ENCODE results near the gene CORO1A.
"Not testable (repeated sequence)": the region's sequence is repeated elsewhere in the genome, so short reads cannot be mapped to it uniquely, and the experiment has no call there.

CORO1A gene

DNA sequence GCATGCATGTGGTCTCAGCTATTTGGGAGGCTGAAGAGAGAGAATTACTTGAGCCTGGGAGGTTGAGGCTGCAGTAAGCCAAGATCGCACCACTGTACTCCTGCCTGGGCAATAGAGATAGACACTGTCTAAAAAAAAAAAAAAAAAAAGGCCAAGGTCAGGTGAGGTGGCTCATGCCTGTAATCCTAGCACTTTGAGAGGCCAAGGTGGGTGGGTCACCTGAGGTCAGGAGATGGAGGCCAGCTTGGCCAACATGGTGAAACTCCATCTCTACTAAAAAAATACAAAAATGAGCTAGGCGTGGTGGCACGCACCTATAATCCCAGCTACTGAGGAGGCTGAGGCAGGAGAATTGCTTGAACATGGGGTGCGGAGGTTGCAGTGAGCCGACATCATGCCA is 28.2 kb upstream of the CORO1A start:
- Mint-ChIP-seq H3K27ac (no peak overlapping the region), H3K27me3 (no peaks in the 10 kb centered on the region), H3K36me3 (ENCODE audit: low read depth) (no peaks in the 10 kb centered on the region), H3K4me3 (no peak overlapping the region), H3K9me3 (no peaks in the 10 kb centered on the region), H3K4me1 (ENCODE audit: low read depth) (no peaks in the 10 kb centered on the region)

- peaks cover under 1% of the 10 kb centered on the region for H3K4me1 Mint-ChIP-seq (ENCODE audit: low read depth)
- H3K36me3 Mint-ChIP-seq (ENCODE audit: low read depth) = no peaks in the 10 kb centered on the region
- no peaks in the 10 kb centered on the region for H3K9me3 Mint-ChIP-seq
- no peaks in the 10 kb centered on the region for H3K27me3 Mint-ChIP-seq
- H3K4me3 Mint-ChIP-seq = no peak overlapping the region
- H3K27ac Mint-ChIP-seq = no peak overlapping the region
These were observed 26.2 kb upstream of the CORO1A start for GRCh38 chr16:30157214-30157613.

GRCh38 chr16:30163538-30163937 is 19.9 kb upstream of the CORO1A start:
- Mint-ChIP-seq H3K27ac (no peak overlapping the region), H3K4me3 (no peak overlapping the region), H3K27me3 (no peaks in the 10 kb centered on the region), H3K9me3 (peaks cover 4% of the 10 kb centered on the region), H3K36me3 (ENCODE audit: low read depth) (no peaks in the 10 kb centered on the region), H3K4me1 (ENCODE audit: low read depth) (peaks cover 40% of the 10 kb centered on the region)

GRCh38 chr16:30166202-30166902 is 17.1 kb upstream of the CORO1A start:
- Mint-ChIP-seq H3K4me3 (no peak overlapping the region), H3K27me3 (no peaks in the 10 kb centered on the region), H3K9me3 (peaks cover 4% of the 10 kb centered on the region), H3K27ac (peak overlapping the region; percentile 23), H3K36me3 (ENCODE audit: low read depth) (no peaks in the 10 kb centered on the region), H3K4me1 (ENCODE audit: low read depth) (peaks cover 40% of the 10 kb centered on the region)

DNA sequence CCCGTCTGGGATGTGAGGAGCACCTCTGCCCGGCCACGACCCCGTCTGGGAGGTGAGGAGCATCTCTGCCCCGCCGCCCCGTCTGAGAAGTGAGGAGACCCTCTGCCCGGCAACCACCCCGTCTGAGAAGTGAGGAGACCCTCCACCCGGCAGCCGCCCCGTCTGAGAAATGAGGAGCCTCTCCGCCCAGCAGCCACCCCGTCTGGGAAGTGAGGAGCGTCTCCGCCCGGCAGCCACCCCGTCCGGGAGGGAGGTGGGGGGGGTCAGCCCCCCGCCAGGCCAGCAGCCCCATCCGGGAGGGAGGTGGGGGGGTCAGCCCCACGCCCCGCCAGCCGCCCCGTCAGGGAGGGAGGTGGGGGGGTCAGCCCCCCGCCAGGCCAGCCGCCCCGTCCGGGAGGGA is 14.7 kb upstream of the CORO1A start:
- not testable (repeated sequence) for H3K36me3 Mint-ChIP-seq (ENCODE audit: low read depth); H3K27me3 Mint-ChIP-seq; H3K4me3 Mint-ChIP-seq; H3K9me3 Mint-ChIP-seq; H3K27ac Mint-ChIP-seq
- peaks cover 32% of the 10 kb centered on the region for H3K4me1 Mint-ChIP-seq (ENCODE audit: low read depth)

DNA sequence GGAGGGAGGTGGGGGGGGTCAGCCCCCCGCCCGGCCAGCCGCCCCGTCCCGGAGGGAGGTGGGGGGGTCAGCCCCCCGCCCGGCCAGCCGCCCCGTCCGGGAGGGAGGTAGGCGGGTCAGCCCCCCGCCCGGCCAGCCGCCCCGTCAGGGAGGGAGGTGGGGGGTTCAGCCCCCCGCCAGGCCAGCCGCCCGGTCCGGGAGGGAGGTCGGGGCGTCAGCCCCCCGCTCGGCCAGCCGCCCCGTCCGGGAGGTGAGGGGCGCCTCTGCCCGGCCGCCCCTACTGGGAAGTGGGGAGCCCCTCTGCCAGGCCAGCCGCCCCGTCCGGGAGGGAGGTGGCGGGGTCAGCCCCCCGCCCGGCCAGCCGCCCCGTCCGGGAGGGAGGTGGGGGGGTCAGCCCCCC is 14.0 kb upstream of the CORO1A start:
- H3K4me3 Mint-ChIP-seq; H3K27ac Mint-ChIP-seq; H3K9me3 Mint-ChIP-seq; H3K36me3 Mint-ChIP-seq (ENCODE audit: low read depth); H3K27me3 Mint-ChIP-seq: not testable (repeated sequence)
- H3K4me1 Mint-ChIP-seq (ENCODE audit: low read depth) = peaks cover 31% of the 10 kb centered on the region

DNA sequence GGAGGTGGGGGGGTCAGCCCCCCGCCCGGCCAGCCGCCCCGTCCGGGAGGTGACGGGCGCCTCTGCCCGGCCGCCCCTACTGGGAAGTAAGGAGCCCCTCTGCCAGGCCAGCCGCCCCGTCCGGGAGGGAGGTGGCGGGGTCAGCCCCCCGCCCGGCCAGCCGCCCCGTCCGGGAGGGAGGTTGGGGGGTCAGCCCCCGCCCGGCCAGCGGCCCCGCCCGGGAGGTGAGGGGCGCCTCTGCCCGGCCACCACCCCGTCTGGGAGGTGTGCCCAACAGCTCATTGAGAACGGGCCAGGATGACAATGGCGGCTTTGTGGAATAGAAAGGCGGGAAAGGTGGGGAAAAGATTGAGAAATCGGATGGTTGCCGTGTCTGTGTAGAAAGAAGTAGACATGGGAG is 13.3 kb upstream of the CORO1A start:
- not testable (repeated sequence) for H3K9me3 Mint-ChIP-seq; H3K27ac Mint-ChIP-seq; H3K4me3 Mint-ChIP-seq; H3K36me3 Mint-ChIP-seq (ENCODE audit: low read depth); H3K27me3 Mint-ChIP-seq
- peaks cover 24% of the 10 kb centered on the region for H3K4me1 Mint-ChIP-seq (ENCODE audit: low read depth)

DNA sequence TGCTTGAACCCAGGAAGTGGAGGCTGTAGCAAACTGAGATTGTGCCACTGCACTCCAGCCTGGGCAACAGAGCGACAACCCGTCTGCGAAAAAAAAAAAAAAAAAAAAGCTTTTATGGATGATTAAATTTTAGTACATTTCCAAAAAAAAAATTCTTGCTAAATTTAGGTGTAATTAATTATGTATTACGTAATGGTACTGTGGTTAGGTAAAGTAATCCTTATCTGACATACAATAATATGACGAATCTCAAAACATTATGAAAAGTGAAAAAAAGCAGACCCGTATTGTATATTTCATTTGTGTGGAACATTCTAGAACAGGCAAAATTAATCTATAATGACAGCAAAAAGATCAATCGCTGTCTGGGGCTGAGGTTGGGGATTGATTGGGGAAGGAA is 10.3 kb upstream of the CORO1A start:
- Mint-ChIP-seq H3K36me3 (ENCODE audit: low read depth) (no peaks in the 10 kb centered on the region), H3K4me1 (ENCODE audit: low read depth) (peaks cover 3% of the 10 kb centered on the region), H3K27ac (no peak overlapping the region), H3K9me3 (no peaks in the 10 kb centered on the region), H3K4me3 (no peak overlapping the region), H3K27me3 (no peaks in the 10 kb centered on the region)

- H3K4me1 Mint-ChIP-seq (ENCODE audit: low read depth); H3K4me3 Mint-ChIP-seq; H3K9me3 Mint-ChIP-seq; H3K36me3 Mint-ChIP-seq (ENCODE audit: low read depth); H3K27me3 Mint-ChIP-seq; H3K27ac Mint-ChIP-seq: not testable (repeated sequence)
These were observed 6.5 kb upstream of the CORO1A start for GRCh38 chr16:30176876-30177275.

GRCh38 chr16:30179195-30179594 is 4.2 kb upstream of the CORO1A start:
- Mint-ChIP-seq H3K27me3 (no peaks in the 10 kb centered on the region), H3K4me1 (ENCODE audit: low read depth) (peaks cover 19% of the 10 kb centered on the region), H3K9me3 (no peaks in the 10 kb centered on the region), H3K36me3 (ENCODE audit: low read depth) (peaks cover 3% of the 10 kb centered on the region), H3K4me3 (no peak overlapping the region), H3K27ac (no peak overlapping the region)

- Mint-ChIP-seq H3K27me3 (no peaks in the 10 kb centered on the region), H3K9me3 (no peaks in the 10 kb centered on the region), H3K4me3 (no peak overlapping the region), H3K27ac (no peak overlapping the region), H3K36me3 (ENCODE audit: low read depth) (peaks cover 11% of the 10 kb centered on the region), H3K4me1 (ENCODE audit: low read depth) (peaks cover 19% of the 10 kb centered on the region)
These were observed 3.5 kb upstream of the CORO1A start for GRCh38 chr16:30179931-30180330.

DNA sequence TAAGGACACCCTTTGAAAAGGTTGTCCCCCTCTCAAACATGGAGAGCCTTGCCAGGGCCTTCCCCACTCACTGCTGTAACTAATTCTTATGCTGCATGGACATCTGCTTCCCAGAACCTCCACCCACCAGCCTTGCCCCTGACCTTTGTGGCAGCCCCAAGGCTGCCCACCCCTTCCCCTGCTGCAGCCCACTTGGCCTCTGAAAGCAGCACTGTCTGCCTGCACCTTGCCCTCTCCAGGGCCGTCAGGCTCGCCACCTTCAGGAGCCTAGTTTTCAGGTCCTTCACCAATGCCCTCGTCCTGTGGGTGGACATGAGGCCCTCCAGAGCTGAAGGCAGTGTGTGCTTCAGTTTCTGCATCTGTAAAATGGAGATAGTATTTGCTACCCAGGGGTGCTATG is 2.7 kb upstream of the CORO1A start:
- Mint-ChIP-seq H3K4me3 (no peak overlapping the region), H3K36me3 (ENCODE audit: low read depth) (peaks cover 14% of the 10 kb centered on the region), H3K27ac (peak overlapping the region; percentile 80), H3K27me3 (no peaks in the 10 kb centered on the region), H3K4me1 (ENCODE audit: low read depth) (peaks cover 19% of the 10 kb centered on the region), H3K9me3 (no peaks in the 10 kb centered on the region)

- H3K36me3 Mint-ChIP-seq (ENCODE audit: low read depth) = peaks cover 38% of the 10 kb centered on the region
- no peaks in the 10 kb centered on the region for H3K9me3 Mint-ChIP-seq
- peak overlapping the region; percentile 99 for H3K27ac Mint-ChIP-seq
- peaks cover 35% of the 10 kb centered on the region for H3K4me1 Mint-ChIP-seq (ENCODE audit: low read depth)
- H3K27me3 Mint-ChIP-seq = no peaks in the 10 kb centered on the region
- peak overlapping the region; percentile 99 for H3K4me3 Mint-ChIP-seq
These were observed 891 bp downstream of the CORO1A start for GRCh38 chr16:30184096-30184890.

- Mint-ChIP-seq H3K4me1 (ENCODE audit: low read depth) (peaks cover 35% of the 10 kb centered on the region), H3K36me3 (ENCODE audit: low read depth) (peaks cover 38% of the 10 kb centered on the region), H3K9me3 (no peaks in the 10 kb centered on the region), H3K27me3 (no peaks in the 10 kb centered on the region), H3K27ac (peak overlapping the region; percentile 99), H3K4me3 (peak overlapping the region; percentile 99)
These were observed 1.7 kb downstream of the CORO1A start for GRCh38 chr16:30184891-30185682.

Data from stimulated activated naive CD8-positive, alpha-beta T cell treated with anti-CD3 and anti-CD28 coated beads, Interleukin-15, Interleukin-2, amounts not matched to agents 100 ng/mL and 50 ng/mL, for 24 hours (primary cell).